ENCODE results near the gene PROX2.

PROX2 gene

GRCh38 chr14:74840603-74841030, 35.3 kb downstream of the PROX2 start:
- FAIRE-seq (peak; percentile 73), DNase-seq (ENCODE audit: insufficient read length, low spot score) (no peak)

GRCh38 chr14:74838166-74838565, 37.8 kb downstream of the PROX2 start:
- DNase-seq (ENCODE audit: insufficient read length, low spot score) (no peak), FAIRE-seq (no peak)
- no peak for TF ChIP-seq SPI1 (IDR thresholded peaks at IDR 0.05; ENCODE audit: low read depth, low read length)
- no peak for TF ChIP-seq POLR2A (IDR thresholded peaks at IDR 0.05; ENCODE audit: low read depth, low read length)
- no peak for TF ChIP-seq POLR2AphosphoS5 (IDR thresholded peaks at IDR 0.05; ENCODE audit: low read depth, low read length)
- TF ChIP-seq PAX5 (IDR thresholded peaks at IDR 0.05; ENCODE audit: insufficient read depth, low read length, severe bottlenecking) = no peak
- no peak for TF ChIP-seq POU2F2 (IDR thresholded peaks at IDR 0.05; ENCODE audit: low read depth, low read length)
- no peak for TF ChIP-seq TAF1 (IDR thresholded peaks at IDR 0.05; ENCODE audit: low read depth, low read length)

More at GRCh38 chr14:74840603-74841030, 35.3 kb downstream of the PROX2 start:
- TF ChIP-seq TAF1 (IDR thresholded peaks at IDR 0.05; ENCODE audit: low read depth, low read length) (no peak), PAX5 (IDR thresholded peaks at IDR 0.05; ENCODE audit: insufficient read depth, low read length, severe bottlenecking) (peak; percentile 29), POU2F2 (IDR thresholded peaks at IDR 0.05; ENCODE audit: low read depth, low read length) (0 out of 2 replicates have a peak, but pooled peaks have one; percentile 13), POLR2A (IDR thresholded peaks at IDR 0.05; ENCODE audit: low read depth, low read length) (no peak)

GRCh38 chr14:74836251-74836960, 39.5 kb downstream of the PROX2 start:
- FAIRE-seq (no peak), DNase-seq (ENCODE audit: insufficient read length, low spot score) (no peak)

GRCh38 chr14:74835645-74836250, 40.2 kb downstream of the PROX2 start:
- DNase-seq (ENCODE audit: insufficient read length, low spot score) = no peak
- peak; percentile 64 for FAIRE-seq
- peak; percentile 90 for TF ChIP-seq SPI1 (IDR thresholded peaks at IDR 0.05; ENCODE audit: low read depth, low read length)
- no peak for TF ChIP-seq POU2F2 (IDR thresholded peaks at IDR 0.05; ENCODE audit: low read depth, low read length)
- no peak for TF ChIP-seq POLR2AphosphoS5 (IDR thresholded peaks at IDR 0.05; ENCODE audit: low read depth, low read length)
- TF ChIP-seq PAX5 (IDR thresholded peaks at IDR 0.05; ENCODE audit: insufficient read depth, low read length, severe bottlenecking) = no peak
- no peak for TF ChIP-seq TAF1 (IDR thresholded peaks at IDR 0.05; ENCODE audit: low read depth, low read length)
- TF ChIP-seq POLR2A (IDR thresholded peaks at IDR 0.05; ENCODE audit: low read depth, low read length) = no peak

More at GRCh38 chr14:74836251-74836960, 39.5 kb downstream of the PROX2 start:
- TF ChIP-seq SPI1 (IDR thresholded peaks at IDR 0.05; ENCODE audit: low read depth, low read length) (peak; percentile 36; the same call in 1 of the 2 replicates), POU2F2 (IDR thresholded peaks at IDR 0.05; ENCODE audit: low read depth, low read length) (no peak)

- TF ChIP-seq SPI1 (IDR thresholded peaks at IDR 0.05; ENCODE audit: low read depth, low read length) (no peak), POU2F2 (IDR thresholded peaks at IDR 0.05; ENCODE audit: low read depth, low read length) (no peak), POLR2AphosphoS5 (IDR thresholded peaks at IDR 0.05; ENCODE audit: low read depth, low read length) (no peak), POLR2A (IDR thresholded peaks at IDR 0.05; ENCODE audit: low read depth, low read length) (no peak), TAF1 (IDR thresholded peaks at IDR 0.05; ENCODE audit: low read depth, low read length) (no peak)
- FAIRE-seq (peak; percentile 82), DNase-seq (ENCODE audit: insufficient read length, low spot score) (no peak)
Observed at GRCh38 chr14:74834692-74835392, 41.1 kb downstream of the PROX2 start.

- TF ChIP-seq SPI1 (IDR thresholded peaks at IDR 0.05; ENCODE audit: low read depth, low read length) = no peak
- no peak for TF ChIP-seq POU2F2 (IDR thresholded peaks at IDR 0.05; ENCODE audit: low read depth, low read length)
- no peak for TF ChIP-seq TAF1 (IDR thresholded peaks at IDR 0.05; ENCODE audit: low read depth, low read length)
- no peak for TF ChIP-seq PAX5 (IDR thresholded peaks at IDR 0.05; ENCODE audit: insufficient read depth, low read length, severe bottlenecking)
- no peak for TF ChIP-seq POLR2A (IDR thresholded peaks at IDR 0.05; ENCODE audit: low read depth, low read length)
- no peak for TF ChIP-seq POLR2AphosphoS5 (IDR thresholded peaks at IDR 0.05; ENCODE audit: low read depth, low read length)
- DNase-seq (ENCODE audit: insufficient read length, low spot score) = no peak
- no peak for FAIRE-seq
Observed at GRCh38 chr14:74832849-74833248, 43.1 kb downstream of the PROX2 start.

GRCh38 chr14:74829251-74829650, 46.7 kb downstream of the PROX2 start:
- DNase-seq (ENCODE audit: insufficient read length, low spot score) = no peak
- FAIRE-seq = no peak
- TF ChIP-seq POU2F2 (IDR thresholded peaks at IDR 0.05; ENCODE audit: low read depth, low read length) (no peak), POLR2AphosphoS5 (IDR thresholded peaks at IDR 0.05; ENCODE audit: low read depth, low read length) (no peak), PAX5 (IDR thresholded peaks at IDR 0.05; ENCODE audit: insufficient read depth, low read length, severe bottlenecking) (no peak), SPI1 (IDR thresholded peaks at IDR 0.05; ENCODE audit: low read depth, low read length) (no peak), TAF1 (IDR thresholded peaks at IDR 0.05; ENCODE audit: low read depth, low read length) (no peak), POLR2A (IDR thresholded peaks at IDR 0.05; ENCODE audit: low read depth, low read length) (no peak)

- FAIRE-seq (no peak), DNase-seq (ENCODE audit: insufficient read length, low spot score) (no peak)
- TF ChIP-seq PAX5 (IDR thresholded peaks at IDR 0.05; ENCODE audit: insufficient read depth, low read length, severe bottlenecking) (no peak), POU2F2 (IDR thresholded peaks at IDR 0.05; ENCODE audit: low read depth, low read length) (no peak), TAF1 (IDR thresholded peaks at IDR 0.05; ENCODE audit: low read depth, low read length) (no peak), POLR2A (IDR thresholded peaks at IDR 0.05; ENCODE audit: low read depth, low read length) (no peak), POLR2AphosphoS5 (IDR thresholded peaks at IDR 0.05; ENCODE audit: low read depth, low read length) (no peak), SPI1 (IDR thresholded peaks at IDR 0.05; ENCODE audit: low read depth, low read length) (no peak)
Observed at GRCh38 chr14:74826574-74826973, 49.4 kb downstream of the PROX2 start.

Measured in GM12891 (cell line).